ENCODE measurements around the gene PGRMC2.

Gene PGRMC2

GRCh38 chr4:128256539-128256938 is 31.1 kb downstream of the PGRMC2 start:
- Histone ChIP-seq H3K4me2 (ENCODE audit: low read length) (no peak overlapping the region), H3K79me2 (ENCODE audit: control insufficient read depth, low read length) (no peaks in the 10 kb centered on the region), H3K9me3 (ENCODE audit: control insufficient read depth, insufficient read depth, low read length) (no peaks in the 10 kb centered on the region), H3K27me3 (ENCODE audit: control insufficient read depth, low read length) (no peaks in the 10 kb centered on the region; the same call in 1 of the 2 replicates), H3K4me3 (ENCODE audit: low read length) (no peak overlapping the region), H3K27ac (ENCODE audit: low read depth, low read length) (no peak overlapping the region), H3K4me1 (ENCODE audit: control insufficient read depth, low read length) (no peaks in the 10 kb centered on the region), H3F3A (ENCODE audit: control insufficient read depth, insufficient read depth) (no peaks in the 10 kb centered on the region), H3K36me3 (ENCODE audit: control insufficient read depth, low read length) (no peaks in the 10 kb centered on the region), H3K9me2 (replicated peaks; ENCODE audit: control insufficient read depth, low read length) (no peaks in the 10 kb centered on the region), H4K20me1 (ENCODE audit: control insufficient read depth, insufficient read depth, low read depth, low read length) (no peaks in the 10 kb centered on the region)
- TF ChIP-seq EZH2phosphoT487 (IDR thresholded peaks at IDR 0.05; ENCODE audit: borderline replicate concordance, low read length) (no peak), CTCF (IDR thresholded peaks at IDR 0.05; ENCODE audit: low read depth, low read length, poor library complexity, severe bottlenecking) (no peak)

- H3K36me3 ChIP-seq (ENCODE audit: control insufficient read depth, low read length) = no peaks in the 10 kb centered on the region
- no peak for TF ChIP-seq CTCF (IDR thresholded peaks at IDR 0.05; ENCODE audit: low read depth, low read length, poor library complexity, severe bottlenecking)
- TF ChIP-seq EZH2phosphoT487 (IDR thresholded peaks at IDR 0.05; ENCODE audit: borderline replicate concordance, low read length) = no peak
- H3K27ac ChIP-seq (ENCODE audit: low read depth, low read length) = no peak overlapping the region
- H3K4me1 ChIP-seq (ENCODE audit: control insufficient read depth, low read length) = no peaks in the 10 kb centered on the region
- no peak overlapping the region for H3K4me2 ChIP-seq (ENCODE audit: low read length)
- H3K27me3 ChIP-seq (ENCODE audit: control insufficient read depth, low read length) = no peaks in the 10 kb centered on the region; the same call in 1 of the 2 replicates
- H3K9me2 ChIP-seq (replicated peaks; ENCODE audit: control insufficient read depth, low read length) = no peaks in the 10 kb centered on the region
- H3K79me2 ChIP-seq (ENCODE audit: control insufficient read depth, low read length) = no peaks in the 10 kb centered on the region
- H3K9me3 ChIP-seq (ENCODE audit: control insufficient read depth, insufficient read depth, low read length) = no peaks in the 10 kb centered on the region
- H3F3A ChIP-seq (ENCODE audit: control insufficient read depth, insufficient read depth) = no peaks in the 10 kb centered on the region
- no peaks in the 10 kb centered on the region for H4K20me1 ChIP-seq (ENCODE audit: control insufficient read depth, insufficient read depth, low read depth, low read length)
- no peak overlapping the region for H3K4me3 ChIP-seq (ENCODE audit: low read length)
These were observed 31.7 kb downstream of the PGRMC2 start for GRCh38 chr4:128255906-128256305.

- Histone ChIP-seq H3K4me1 (ENCODE audit: control insufficient read depth, low read length) (no peaks in the 10 kb centered on the region), H3K9me3 (ENCODE audit: control insufficient read depth, insufficient read depth, low read length) (peaks cover 9% of the 10 kb centered on the region)
- TF ChIP-seq EZH2phosphoT487 (IDR thresholded peaks at IDR 0.05; ENCODE audit: borderline replicate concordance, low read length) = no peak
- TF ChIP-seq CTCF (IDR thresholded peaks at IDR 0.05; ENCODE audit: low read depth, low read length, poor library complexity, severe bottlenecking) = no peak
These were observed 37.6 kb downstream of the PGRMC2 start for GRCh38 chr4:128249787-128250668.

More at GRCh38 chr4:128249787-128250668, 37.6 kb downstream of the PGRMC2 start:
- no peaks in the 10 kb centered on the region; the same call in 1 of the 2 replicates for H3K27me3 ChIP-seq (ENCODE audit: control insufficient read depth, low read length)
- H4K20me1 ChIP-seq (ENCODE audit: control insufficient read depth, insufficient read depth, low read depth, low read length) = no peaks in the 10 kb centered on the region
- no peaks in the 10 kb centered on the region for H3K9me2 ChIP-seq (replicated peaks; ENCODE audit: control insufficient read depth, low read length)
- H3K27ac ChIP-seq (ENCODE audit: low read depth, low read length) = no peak overlapping the region
- no peaks in the 10 kb centered on the region for H3F3A ChIP-seq (ENCODE audit: control insufficient read depth, insufficient read depth)
- no peaks in the 10 kb centered on the region for H3K79me2 ChIP-seq (ENCODE audit: control insufficient read depth, low read length)
- H3K4me3 ChIP-seq (ENCODE audit: low read length) = no peak overlapping the region
- no peak overlapping the region for H3K4me2 ChIP-seq (ENCODE audit: low read length)
- H3K36me3 ChIP-seq (ENCODE audit: control insufficient read depth, low read length) = no peaks in the 10 kb centered on the region
